ENCODE measurements around the gene SMIM3.

GRCh38 chr5:150836703-150837102 lies 58.1 kb downstream of the SMIM3 start:
- TF ChIP-seq CTCF (IDR thresholded peaks at IDR 0.05; ENCODE audit: poor library complexity), result no peak
- TF ChIP-seq EZH2 (IDR thresholded peaks at IDR 0.05; ENCODE audit: borderline replicate concordance), result no peak

Measured in hepatocyte (in vitro differentiated cells).